Stimulated activated naive B cell treated with anti-CD40 and anti-IgM and Interleukin-4, amounts not matched to agents 10 μg/mL and 1 μg/mL and 100 μg/mL, for 72 hours (primary cell): ENCODE data around the gene LRSAM1.

Source experiments
- ATAC-seq, 2 donors: fragments of 150-1000 bp; cut with Tn5 transposase; replicated peaks; 2 replicates each; pipeline ENCODE4 v1.10.0; 2021; ENCODE audit warnings: moderate library complexity in 1 of 2
- DNase-seq: peaks from one replicate; pipeline ENCODE4 v3.0.0; 2021
- H3K27ac Mint-ChIP-seq: one replicate; pipeline ENCODE4 v1.8.0; 2022; ENCODE audit warnings: mild to moderate bottlenecking, mixed read lengths
- H3K27me3 Mint-ChIP-seq, 2 donors: one replicate each; pipeline ENCODE4 v1.8.0; 2022; ENCODE audit warnings: mixed read lengths in 2 of 2
- H3K36me3 Mint-ChIP-seq, 2 donors: one replicate each; pipeline ENCODE4 v1.8.0; 2022; ENCODE audit warnings: mixed read lengths in 2 of 2, mild to moderate bottlenecking in 1 of 2
- H3K4me1 Mint-ChIP-seq, 2 donors: one replicate each; pipeline ENCODE4 v1.8.0; 2022; ENCODE audit warnings: mixed read lengths in 2 of 2, mild to moderate bottlenecking in 1 of 2
- H3K4me3 Mint-ChIP-seq, 2 donors: one replicate each; pipeline ENCODE4 v1.8.0; 2022; ENCODE audit warnings: mild to moderate bottlenecking in 2 of 2, mixed read lengths in 2 of 2, moderate library complexity in 1 of 2
- H3K9me3 Mint-ChIP-seq, 2 donors: one replicate each; pipeline ENCODE4 v1.8.0; 2022; ENCODE audit warnings: mixed read lengths in 2 of 2, mild to moderate bottlenecking in 1 of 2

LRSAM1 gene

GRCh38 chr9:127529671-127530070, 78.4 kb downstream of the LRSAM1 start:
- ATAC-seq, result no peak
- H3K4me1 Mint-ChIP-seq, result no peaks in the 10 kb centered on the region
- no peak overlapping the region for H3K27ac Mint-ChIP-seq
- H3K4me3 Mint-ChIP-seq, result no peak overlapping the region
- H3K36me3 Mint-ChIP-seq, result peaks cover 7 to 9% of the 10 kb centered on the region in 2 donors
- DNase-seq, result no peak
- peaks cover 0 to 8% of the 10 kb centered on the region in 2 donors for H3K27me3 Mint-ChIP-seq
- peaks cover 7% of the 10 kb centered on the region in 2 donors for H3K9me3 Mint-ChIP-seq

- H3K36me3 Mint-ChIP-seq, result peaks cover 3% of the 10 kb centered on the region in 2 donors
- peaks cover 0 to 8% of the 10 kb centered on the region in 2 donors for H3K27me3 Mint-ChIP-seq
- no peak overlapping the region for H3K4me3 Mint-ChIP-seq
- DNase-seq (no peak), ATAC-seq (no peak)
- no peaks in the 10 kb centered on the region for H3K4me1 Mint-ChIP-seq
- H3K27ac Mint-ChIP-seq, result no peak overlapping the region
- H3K9me3 Mint-ChIP-seq, result peaks cover 0 to under 1% of the 10 kb centered on the region in 2 donors
These were observed 79.1 kb downstream of the LRSAM1 start for GRCh38 chr9:127530206-127530941.

- H3K9me3 Mint-ChIP-seq, result no peaks in the 10 kb centered on the region
- no peaks in the 10 kb centered on the region for H3K36me3 Mint-ChIP-seq
- H3K27me3 Mint-ChIP-seq, result peaks cover 0 to 4% of the 10 kb centered on the region in 2 donors
- ATAC-seq (no peak), DNase-seq (no peak)
- no peaks in the 10 kb centered on the region for H3K4me1 Mint-ChIP-seq
- no peak overlapping the region for H3K27ac Mint-ChIP-seq
- H3K4me3 Mint-ChIP-seq, result no peak overlapping the region
These were observed 80.4 kb downstream of the LRSAM1 start for GRCh38 chr9:127531676-127532075.

- Mint-ChIP-seq H3K9me3 (no peaks in the 10 kb centered on the region), H3K27me3 (no peaks in the 10 kb centered on the region), H3K36me3 (no peaks in the 10 kb centered on the region), H3K4me1 (no peaks in the 10 kb centered on the region), H3K27ac (no peak overlapping the region), H3K4me3 (no peak overlapping the region)
- ATAC-seq, result no peak
- no peak for DNase-seq
These were observed 83.1 kb downstream of the LRSAM1 start for GRCh38 chr9:127534250-127534906.

- no peaks in the 10 kb centered on the region for H3K4me1 Mint-ChIP-seq
- no peak for DNase-seq
- no peak overlapping the region for H3K4me3 Mint-ChIP-seq
- no peaks in the 10 kb centered on the region for H3K36me3 Mint-ChIP-seq
- no peaks in the 10 kb centered on the region for H3K27me3 Mint-ChIP-seq
- H3K27ac Mint-ChIP-seq, result peak overlapping the region; percentile 49
- ATAC-seq, result no peak
- H3K9me3 Mint-ChIP-seq, result no peaks in the 10 kb centered on the region
These were observed 83.6 kb downstream of the LRSAM1 start for GRCh38 chr9:127534931-127535330.

GRCh38 chr9:127535396-127535795, 84.1 kb downstream of the LRSAM1 start:
- H3K4me1 Mint-ChIP-seq, result no peaks in the 10 kb centered on the region
- no peak for ATAC-seq
- no peaks in the 10 kb centered on the region for H3K9me3 Mint-ChIP-seq
- H3K27ac Mint-ChIP-seq, result peak overlapping the region; percentile 49
- H3K36me3 Mint-ChIP-seq, result no peaks in the 10 kb centered on the region
- H3K4me3 Mint-ChIP-seq, result no peak overlapping the region
- H3K27me3 Mint-ChIP-seq, result no peaks in the 10 kb centered on the region
- DNase-seq, result no peak

- DNase-seq (no peak), ATAC-seq (no peak)
- Mint-ChIP-seq H3K27ac (peak overlapping the region; percentile 60), H3K36me3 (no peaks in the 10 kb centered on the region), H3K4me3 (no peak overlapping the region), H3K9me3 (no peaks in the 10 kb centered on the region), H3K4me1 (no peaks in the 10 kb centered on the region), H3K27me3 (no peaks in the 10 kb centered on the region)
These were observed 84.5 kb downstream of the LRSAM1 start for GRCh38 chr9:127535834-127536233.

- no peak for DNase-seq
- ATAC-seq, result no peak
- Mint-ChIP-seq H3K27ac (no peak overlapping the region), H3K36me3 (no peaks in the 10 kb centered on the region), H3K4me1 (no peaks in the 10 kb centered on the region), H3K27me3 (peaks cover 0 to 4% of the 10 kb centered on the region in 2 donors), H3K4me3 (no peak overlapping the region), H3K9me3 (no peaks in the 10 kb centered on the region)
These were observed 85.2 kb downstream of the LRSAM1 start for GRCh38 chr9:127536499-127536898.

- Mint-ChIP-seq H3K36me3 (no peaks in the 10 kb centered on the region), H3K27me3 (peaks cover 0 to 4% of the 10 kb centered on the region in 2 donors), H3K9me3 (no peaks in the 10 kb centered on the region), H3K27ac (no peak overlapping the region), H3K4me3 (no peak overlapping the region), H3K4me1 (no peaks in the 10 kb centered on the region)
- ATAC-seq (no peak), DNase-seq (no peak)
These were observed 85.7 kb downstream of the LRSAM1 start for GRCh38 chr9:127537014-127537413.

GRCh38 chr9:127537792-127538191, 86.5 kb downstream of the LRSAM1 start:
- Mint-ChIP-seq H3K27ac (no peak overlapping the region), H3K36me3 (no peaks in the 10 kb centered on the region), H3K27me3 (peaks cover 0 to 4% of the 10 kb centered on the region in 2 donors), H3K4me3 (no peak overlapping the region), H3K4me1 (no peaks in the 10 kb centered on the region), H3K9me3 (no peaks in the 10 kb centered on the region)
- no peak for DNase-seq
- ATAC-seq, result no peak

GRCh38 chr9:127538849-127539258, 87.5 kb downstream of the LRSAM1 start:
- no peak overlapping the region for H3K27ac Mint-ChIP-seq
- DNase-seq (no peak), ATAC-seq (no peak)
- no peaks in the 10 kb centered on the region for H3K9me3 Mint-ChIP-seq
- no peaks in the 10 kb centered on the region for H3K4me1 Mint-ChIP-seq
- H3K36me3 Mint-ChIP-seq, result no peaks in the 10 kb centered on the region
- H3K27me3 Mint-ChIP-seq, result peaks cover 0 to 4% of the 10 kb centered on the region in 2 donors
- no peak overlapping the region for H3K4me3 Mint-ChIP-seq

GRCh38 chr9:127539259-127539981, 88.1 kb downstream of the LRSAM1 start:
- no peaks in the 10 kb centered on the region for H3K4me1 Mint-ChIP-seq
- ATAC-seq (no peak), DNase-seq (no peak)
- no peak overlapping the region for H3K4me3 Mint-ChIP-seq
- H3K27me3 Mint-ChIP-seq, result peaks cover 0 to 4% of the 10 kb centered on the region in 2 donors
- no peak overlapping the region for H3K27ac Mint-ChIP-seq
- no peaks in the 10 kb centered on the region for H3K36me3 Mint-ChIP-seq
- H3K9me3 Mint-ChIP-seq, result no peaks in the 10 kb centered on the region

GRCh38 chr9:127539982-127540663, 88.8 kb downstream of the LRSAM1 start:
- Mint-ChIP-seq H3K4me3 (no peak overlapping the region), H3K27ac (no peak overlapping the region), H3K9me3 (no peaks in the 10 kb centered on the region), H3K4me1 (no peaks in the 10 kb centered on the region), H3K27me3 (peaks cover 0 to 6% of the 10 kb centered on the region in 2 donors), H3K36me3 (no peaks in the 10 kb centered on the region)
- DNase-seq, result no peak
- no peak for ATAC-seq

GRCh38 chr9:127540664-127541041, 89.3 kb downstream of the LRSAM1 start:
- no peaks in the 10 kb centered on the region for H3K36me3 Mint-ChIP-seq
- no peaks in the 10 kb centered on the region for H3K4me1 Mint-ChIP-seq
- no peaks in the 10 kb centered on the region for H3K9me3 Mint-ChIP-seq
- H3K4me3 Mint-ChIP-seq, result no peak overlapping the region
- H3K27ac Mint-ChIP-seq, result no peak overlapping the region
- DNase-seq (no peak), ATAC-seq (no peak)
- H3K27me3 Mint-ChIP-seq, result peaks cover 0 to 9% of the 10 kb centered on the region in 2 donors
